K562 treated with DMSO at 1 percent for 4 hours (cell line): ENCODE results near the gene SOHLH2. TPM values are rescaled to one million over a fixed set of nuclear protein-coding genes. Genes with fewer than 3 reads are reported as not detected.

Experiments used
- total RNA-seq: library from RNA; unstranded; fragments of 300-600 nt; gene quantifications from 2 replicates; pipeline ENCODE4 v1.2.3, GENCODE V29; 2022; ENCODE audit not compliant: insufficient read depth

Gene SOHLH2
- total RNA-seq: 2.8 and 3.5 TPM in 2 replicates

GRCh38 chr13:36214163-36214921, at the start of gene SOHLH2:
Gene SOHLH2, minus strand, starts transcription at chr13:36214556. Its CDS starts 30 bp downstream, at chr13:36214526.

GRCh38 chr13:36131222-36131930, 83.0 kb downstream of the SOHLH2 start, which contains the start of gene DCLK1:
Gene DCLK1, minus strand, starts transcription at chr13:36131382.

Other genes starting within 250 kb of the SOHLH2 start
- not detected in 2 replicates for gene DCLK1, start 83.2 kb downstream of the SOHLH2 start, total RNA-seq
- gene CCDC169, start 83.3 kb upstream of the SOHLH2 start, total RNA-seq: 1.9 and 4.0 TPM in 2 replicates
- gene SPART, start 131.8 kb upstream of the SOHLH2 start, total RNA-seq: 16.0 and 20.5 TPM in 2 replicates
- gene CCNA1, start 217.9 kb upstream of the SOHLH2 start, total RNA-seq: not detected in 2 replicates